Measurements from ENCODE around the gene PCDHA8.
A peak's percentile ranks its signal among the peaks of the same experiment; 100 is the strongest.
"Not testable (repeated sequence)": the region's sequence is repeated elsewhere in the genome, so short reads cannot be mapped to it uniquely, and the experiment has no call there.

Gene PCDHA8

GRCh38 chr5:140829511-140830501 is 11.2 kb upstream of the PCDHA8 start:
- H3K27me3 ChIP-seq (ENCODE audit: control insufficient read depth, insufficient read depth, low read length); H3K9me3 ChIP-seq (ENCODE audit: control insufficient read depth, insufficient read depth, low read length); H3K9ac ChIP-seq (ENCODE audit: low read depth, low read length); H3K4me3 ChIP-seq (ENCODE audit: low read depth, low read length); H3K36me3 ChIP-seq (ENCODE audit: control insufficient read depth, insufficient read depth, low read length); H3K4me1 ChIP-seq (ENCODE audit: control insufficient read depth, insufficient read depth, low read length); H3K27ac ChIP-seq (ENCODE audit: low read depth, low read length): not testable (repeated sequence)

- no peak within 1 kb of the TSS for H3K27ac ChIP-seq (ENCODE audit: low read depth, low read length)
- no peak within 1 kb of the TSS; the same call in 1 of the 2 replicates for H3K9ac ChIP-seq (ENCODE audit: low read depth, low read length)
- peak within 1 kb of the TSS; percentile 54 for H3K4me3 ChIP-seq (ENCODE audit: low read depth, low read length)
- no peaks in the 10 kb centered on the region for H3K27me3 ChIP-seq (ENCODE audit: control insufficient read depth, insufficient read depth, low read length)
- H3K4me1 ChIP-seq (ENCODE audit: control insufficient read depth, insufficient read depth, low read length), result no peaks in the 10 kb centered on the region
- peaks cover 9% of the 10 kb centered on the region; the same call in 1 of the 2 replicates for H3K9me3 ChIP-seq (ENCODE audit: control insufficient read depth, insufficient read depth, low read length)
- no peaks in the 10 kb centered on the region for H3K36me3 ChIP-seq (ENCODE audit: control insufficient read depth, insufficient read depth, low read length)
These were observed 7.0 kb upstream of the PCDHA8 start, which contains the start of gene PCDHA7 for GRCh38 chr5:140833993-140834392. Gene PCDHA7 (plus strand): TSS chr5:140834269. CDS start chr5:140834384, 115 bp downstream.

GRCh38 chr5:140834439-140835008 is 6.5 kb upstream of the PCDHA8 start:
- not testable (repeated sequence) for H3K36me3 ChIP-seq (ENCODE audit: control insufficient read depth, insufficient read depth, low read length); H3K4me1 ChIP-seq (ENCODE audit: control insufficient read depth, insufficient read depth, low read length); H3K9me3 ChIP-seq (ENCODE audit: control insufficient read depth, insufficient read depth, low read length); H3K27me3 ChIP-seq (ENCODE audit: control insufficient read depth, insufficient read depth, low read length); H3K9ac ChIP-seq (ENCODE audit: low read depth, low read length); H3K27ac ChIP-seq (ENCODE audit: low read depth, low read length)
- H3K4me3 ChIP-seq (ENCODE audit: low read depth, low read length), result peak overlapping the region; percentile 54

- H3K4me1 ChIP-seq (ENCODE audit: control insufficient read depth, insufficient read depth, low read length), result no peaks in the 10 kb centered on the region
- H3K36me3 ChIP-seq (ENCODE audit: control insufficient read depth, insufficient read depth, low read length), result no peaks in the 10 kb centered on the region
- no peak overlapping the region for H3K27ac ChIP-seq (ENCODE audit: low read depth, low read length)
- H3K9me3 ChIP-seq (ENCODE audit: control insufficient read depth, insufficient read depth, low read length), result peaks cover 9% of the 10 kb centered on the region; the same call in 1 of the 2 replicates
- H3K4me3 ChIP-seq (ENCODE audit: low read depth, low read length), result no peak overlapping the region
- H3K9ac ChIP-seq (ENCODE audit: low read depth, low read length), result no peak overlapping the region
- H3K27me3 ChIP-seq (ENCODE audit: control insufficient read depth, insufficient read depth, low read length), result no peaks in the 10 kb centered on the region
These were observed 5.1 kb upstream of the PCDHA8 start for GRCh38 chr5:140835622-140836510.

GRCh38 chr5:140842798-140843733 is 2.1 kb downstream of the PCDHA8 start:
- H3K9me3 ChIP-seq (ENCODE audit: control insufficient read depth, insufficient read depth, low read length), result no peaks in the 10 kb centered on the region
- no peak overlapping the region for H3K9ac ChIP-seq (ENCODE audit: low read depth, low read length)
- no peaks in the 10 kb centered on the region for H3K36me3 ChIP-seq (ENCODE audit: control insufficient read depth, insufficient read depth, low read length)
- no peaks in the 10 kb centered on the region for H3K27me3 ChIP-seq (ENCODE audit: control insufficient read depth, insufficient read depth, low read length)
- no peak overlapping the region for H3K4me3 ChIP-seq (ENCODE audit: low read depth, low read length)
- H3K27ac ChIP-seq (ENCODE audit: low read depth, low read length), result no peak overlapping the region
- no peaks in the 10 kb centered on the region for H3K4me1 ChIP-seq (ENCODE audit: control insufficient read depth, insufficient read depth, low read length)

GRCh38 chr5:140848139-140849102 is 7.4 kb downstream of the PCDHA8 start, which contains the start of gene PCDHA9:
Gene PCDHA9 (plus strand): TSS chr5:140848382. CDS start chr5:140848496, 114 bp downstream.
- H3K27ac ChIP-seq (ENCODE audit: low read depth, low read length); H3K4me3 ChIP-seq (ENCODE audit: low read depth, low read length); H3K4me1 ChIP-seq (ENCODE audit: control insufficient read depth, insufficient read depth, low read length); H3K9ac ChIP-seq (ENCODE audit: low read depth, low read length); H3K27me3 ChIP-seq (ENCODE audit: control insufficient read depth, insufficient read depth, low read length); H3K36me3 ChIP-seq (ENCODE audit: control insufficient read depth, insufficient read depth, low read length); H3K9me3 ChIP-seq (ENCODE audit: control insufficient read depth, insufficient read depth, low read length): not testable (repeated sequence)

- not testable (repeated sequence) for H3K9me3 ChIP-seq (ENCODE audit: control insufficient read depth, insufficient read depth, low read length); H3K9ac ChIP-seq (ENCODE audit: low read depth, low read length); H3K36me3 ChIP-seq (ENCODE audit: control insufficient read depth, insufficient read depth, low read length); H3K4me1 ChIP-seq (ENCODE audit: control insufficient read depth, insufficient read depth, low read length); H3K27ac ChIP-seq (ENCODE audit: low read depth, low read length); H3K27me3 ChIP-seq (ENCODE audit: control insufficient read depth, insufficient read depth, low read length); H3K4me3 ChIP-seq (ENCODE audit: low read depth, low read length)
These were observed 9.0 kb downstream of the PCDHA8 start for GRCh38 chr5:140849831-140850634.

GRCh38 chr5:140855772-140856674 is 15.0 kb downstream of the PCDHA8 start, which contains the start of gene PCDHA10:
Gene PCDHA10 (plus strand): TSS chr5:140855897. CDS start chr5:140856049, 152 bp downstream.
- H3K9me3 ChIP-seq (ENCODE audit: control insufficient read depth, insufficient read depth, low read length), result peaks cover 6% of the 10 kb centered on the region
- H3K9ac ChIP-seq (ENCODE audit: low read depth, low read length), result peak within 1 kb of the TSS; percentile 72
- H3K4me3 ChIP-seq (ENCODE audit: low read depth, low read length), result peak within 1 kb of the TSS; percentile 73
- no peaks in the 10 kb centered on the region for H3K36me3 ChIP-seq (ENCODE audit: control insufficient read depth, insufficient read depth, low read length)
- H3K4me1 ChIP-seq (ENCODE audit: control insufficient read depth, insufficient read depth, low read length), result no peaks in the 10 kb centered on the region
- no peak within 1 kb of the TSS for H3K27ac ChIP-seq (ENCODE audit: low read depth, low read length)
- no peaks in the 10 kb centered on the region for H3K27me3 ChIP-seq (ENCODE audit: control insufficient read depth, insufficient read depth, low read length)

Data from HUES48 (cell line).